Lower leg skin (tissue), 4 donors: ENCODE data around the gene ZNF777. TPM values are rescaled to one million over a fixed set of nuclear protein-coding genes. Genes with fewer than 3 reads are reported as not detected.

Source experiments
- DNase-seq, 2 donors: peaks; one replicate each; pipeline ENCODE4 v3.0.0-alpha.2; 2019; ENCODE audit warnings: low spot score in 2 of 2
- H3K4me3 ChIP-seq: fragments of 200-600 bp; sonication (generic); 2 replicates; pipeline ENCODE4 v1.5.1; 2017; ENCODE audit warnings: mild to moderate bottlenecking, low read depth; ENCODE audit not compliant: poor library complexity, severe bottlenecking
- POLR2A ChIP-seq, 2 donors: fragments of 450-650 bp; IDR thresholded peaks; one replicate each; pipeline ENCODE4 v1.6.1; 2016 to 2017; ENCODE audit warnings: antibody characterized with exemption in 2 of 2, mild to moderate bottlenecking in 1 of 2, moderate library complexity in 1 of 2
- WGBS, 2 donors: methylation state at CpG; one replicate each; pipeline ENCODE4 v1.1.5; 2018; 5-methylcytosine and 5-hydroxymethylcytosine counted together
- intact Hi-C: fragments of 100-400 bp; cut with DNase I; formaldehyde crosslinking; loops from one replicate; pipeline ENCODE4 v1.15.0; 2023; ENCODE audit warnings: low total_unique reads
- total RNA-seq, 4 donors: library from RNA; depleted of rRNA; stranded (reverse); fragments of >200 nt; gene quantifications; one replicate each; pipeline ENCODE4 v1.1.0, GENCODE V29; 2016
- TF ChIP-seq, protein P1 (sequence below), 3 donors: fragments of 450-650 bp; IDR thresholded peaks; one replicate each; pipeline ENCODE4 v1.5.1; 2016; ENCODE audit warnings: antibody characterized with exemption in 3 of 3, mild to moderate bottlenecking in 3 of 3, moderate library complexity in 2 of 3

The ZNF777 gene
- total RNA-seq, 4 donors from 2014 or later, result 10.6 to 18.7 (median 15.4) TPM

DNA sequence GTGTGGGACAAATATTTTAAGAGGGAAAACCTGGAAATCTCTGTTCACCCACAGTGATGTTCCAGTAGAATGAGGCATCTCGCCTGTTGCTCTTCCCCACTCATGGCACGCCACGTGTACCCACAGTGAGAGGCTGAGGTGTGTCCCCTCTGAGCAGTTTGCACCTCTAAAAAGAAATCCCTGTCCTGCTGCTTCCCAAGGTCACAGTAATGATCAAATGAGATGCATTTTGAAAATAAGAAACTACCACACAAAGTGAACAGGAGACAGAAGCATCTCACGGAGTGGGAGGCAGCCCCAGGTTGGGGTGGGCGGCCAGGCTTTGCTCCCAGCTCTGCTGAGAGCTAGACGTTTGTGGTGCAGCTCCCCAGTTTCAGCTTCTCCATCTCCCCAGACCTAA, 12.4 kb upstream of the ZNF777 start:
- intact Hi-C loops, result no loop called here
- H3K4me3 ChIP-seq, result no peak overlapping the region
- TF ChIP-seq POLR2A (IDR thresholded peaks at IDR 0.05), result no peak
- TF ChIP-seq, protein P1, sequence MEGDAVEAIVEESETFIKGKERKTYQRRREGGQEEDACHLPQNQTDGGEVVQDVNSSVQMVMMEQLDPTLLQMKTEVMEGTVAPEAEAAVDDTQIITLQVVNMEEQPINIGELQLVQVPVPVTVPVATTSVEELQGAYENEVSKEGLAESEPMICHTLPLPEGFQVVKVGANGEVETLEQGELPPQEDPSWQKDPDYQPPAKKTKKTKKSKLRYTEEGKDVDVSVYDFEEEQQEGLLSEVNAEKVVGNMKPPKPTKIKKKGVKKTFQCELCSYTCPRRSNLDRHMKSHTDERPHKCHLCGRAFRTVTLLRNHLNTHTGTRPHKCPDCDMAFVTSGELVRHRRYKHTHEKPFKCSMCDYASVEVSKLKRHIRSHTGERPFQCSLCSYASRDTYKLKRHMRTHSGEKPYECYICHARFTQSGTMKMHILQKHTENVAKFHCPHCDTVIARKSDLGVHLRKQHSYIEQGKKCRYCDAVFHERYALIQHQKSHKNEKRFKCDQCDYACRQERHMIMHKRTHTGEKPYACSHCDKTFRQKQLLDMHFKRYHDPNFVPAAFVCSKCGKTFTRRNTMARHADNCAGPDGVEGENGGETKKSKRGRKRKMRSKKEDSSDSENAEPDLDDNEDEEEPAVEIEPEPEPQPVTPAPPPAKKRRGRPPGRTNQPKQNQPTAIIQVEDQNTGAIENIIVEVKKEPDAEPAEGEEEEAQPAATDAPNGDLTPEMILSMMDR (IDR thresholded peaks at IDR 0.05), result no peak
- no peak for DNase-seq
- 86% methylated on average over 6 of the region's 6 CpGs for WGBS, 2 donors

- intact Hi-C loops, result no loop called here
- TF ChIP-seq, protein P1 (IDR thresholded peaks at IDR 0.05), result no peak
- no peak for TF ChIP-seq POLR2A (IDR thresholded peaks at IDR 0.05)
- DNase-seq, result no peak
- H3K4me3 ChIP-seq, result no peak overlapping the region
- WGBS, 2 donors, result 95 to 97% methylated on average over 6 of the region's 6 CpGs
Observed at GRCh38 chr7:149471289-149471953, 10.6 kb upstream of the ZNF777 start.

GRCh38 chr7:149469806-149470205, 8.9 kb upstream of the ZNF777 start:
- no peak for DNase-seq
- intact Hi-C loops, result no loop called here
- 88 to 92% methylated on average over 8 of the region's 8 CpGs for WGBS, 2 donors
- H3K4me3 ChIP-seq, result no peak overlapping the region
- TF ChIP-seq POLR2A (IDR thresholded peaks at IDR 0.05), result no peak
- TF ChIP-seq, protein P1 (IDR thresholded peaks at IDR 0.05), result no peak

- WGBS, 2 donors, result 73 to 76% methylated on average over 5 of the region's 5 CpGs
- H3K4me3 ChIP-seq, result no peak overlapping the region
- intact Hi-C loops, result no loop called here
- no peak for TF ChIP-seq POLR2A (IDR thresholded peaks at IDR 0.05)
- TF ChIP-seq, protein P1 (IDR thresholded peaks at IDR 0.05), result no peak
- DNase-seq, result no peak
Observed at GRCh38 chr7:149468208-149468607, 7.3 kb upstream of the ZNF777 start.

DNA sequence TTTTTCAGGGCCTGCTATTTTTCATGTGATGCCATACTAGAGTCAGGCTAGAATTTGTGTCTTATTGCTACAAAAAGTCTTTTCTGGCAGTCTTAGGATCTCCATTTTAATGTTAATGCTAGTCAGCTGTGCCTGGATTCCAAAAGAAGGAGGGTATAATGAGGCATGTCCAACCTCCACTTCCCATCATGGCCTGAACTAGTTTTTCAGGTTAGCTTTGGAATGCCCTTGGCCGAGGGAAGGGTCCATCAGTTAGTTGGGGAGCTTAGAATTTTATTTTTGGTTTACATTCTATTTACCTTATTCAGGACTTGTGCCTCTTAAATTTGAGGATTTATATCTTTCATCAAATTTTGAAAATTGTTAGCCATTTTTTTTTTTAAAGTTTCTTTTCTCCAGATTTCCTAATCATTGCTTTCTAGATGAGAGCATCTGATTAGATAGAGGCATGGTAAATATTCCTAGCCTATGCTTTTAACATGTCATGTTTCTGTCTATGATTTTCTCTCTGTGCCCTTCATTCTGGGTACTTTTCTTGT, 6.5 kb upstream of the ZNF777 start:
- 46 to 75% methylated on average over 1 of the region's 1 CpG for WGBS, 2 donors
- intact Hi-C loops, result no loop called here
- TF ChIP-seq, protein P1 (IDR thresholded peaks at IDR 0.05), result no peak
- TF ChIP-seq POLR2A (IDR thresholded peaks at IDR 0.05), result no peak
- H3K4me3 ChIP-seq, result no peak overlapping the region
- DNase-seq, result no peak

DNA sequence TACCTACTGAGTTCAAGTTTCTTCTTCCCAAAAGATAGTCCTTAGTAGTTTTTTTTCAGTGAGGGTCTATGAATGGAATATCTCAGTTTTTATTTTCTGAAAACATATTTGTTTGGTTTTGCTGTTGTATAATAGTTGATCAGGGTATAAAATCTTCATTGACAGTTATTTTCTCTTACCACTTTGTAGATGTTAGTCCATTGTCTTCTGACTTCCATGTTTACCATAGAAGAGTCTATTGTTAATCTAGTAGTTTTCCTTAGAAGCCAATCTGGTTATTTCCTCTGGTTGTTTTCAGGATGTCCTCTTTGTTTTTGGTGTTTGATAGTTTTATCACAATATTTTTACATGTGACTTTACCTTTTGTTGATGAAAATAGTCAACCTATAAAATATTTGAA, 5.5 kb upstream of the ZNF777 start:
- intact Hi-C loops, result no loop called here
- TF ChIP-seq, protein P1 (IDR thresholded peaks at IDR 0.05), result no peak
- TF ChIP-seq POLR2A (IDR thresholded peaks at IDR 0.05), result no peak
- H3K4me3 ChIP-seq, result no peak overlapping the region
- no peak for DNase-seq
